H1 (cell line): ENCODE results near the gene ANKH. TPM values are rescaled to one million over a fixed set of nuclear protein-coding genes. Genes with fewer than 3 reads are reported as not detected.

Source experiments
- CTCF ChIA-PET: fragments of 300-600 bp; sonication (Branson Sonifier 250); formaldehyde crosslinking; loops from one replicate; lab custom pipeline; 2021; ENCODE audit not compliant: partially characterized antibody; lab: Charles Lee
- POLR2A ChIA-PET: fragments of 300-600 bp; sonication (Branson Sonifier 250); formaldehyde crosslinking; loops from one replicate; lab custom pipeline; 2021; ENCODE audit warnings: inconsistent platforms; ENCODE audit not compliant: partially characterized antibody; lab: Charles Lee
- DNase-seq, 2 experiments: peaks; one replicate each; pipeline versions ENCODE4 v3.0.0 to v3.0.0-alpha.2; 2010 to 2022; ENCODE audit warnings: low spot score in 2 of 2, low read depth in 1 of 2, mixed read lengths in 1 of 2
- FAIRE-seq: peaks from 2 replicates; lab custom pipeline; 2011; peaks lifted over from hg19 to GRCh38; lab: Jason Lieb, UNC
- H2AFZ ChIP-seq: 2 replicates; pipeline ENCODE4 v1.8.1; 2012; ENCODE audit warnings: low read length, inconsistent platforms
- H2AK5ac ChIP-seq: 2 replicates; pipeline ENCODE4 v1.6.1; 2013; ENCODE audit warnings: low read depth, low read length
- H2BK120ac ChIP-seq: replicated peaks from 2 replicates; pipeline ENCODE3; 2013; ENCODE audit warnings: low read depth, low read length, inconsistent platforms
- H2BK12ac ChIP-seq: 2 replicates; pipeline ENCODE4 v1.6.1; 2013; ENCODE audit warnings: low read depth, low read length
- H2BK15ac ChIP-seq: 2 replicates; pipeline ENCODE4 v1.6.1; 2013; ENCODE audit warnings: low read length
- H2BK20ac ChIP-seq: 2 replicates; pipeline ENCODE4 v1.6.1; 2013; ENCODE audit warnings: low read length
- H2BK5ac ChIP-seq: 2 replicates; pipeline ENCODE4 v1.6.1; 2013; ENCODE audit warnings: low read depth, low read length
- H3K14ac ChIP-seq: 2 replicates; pipeline ENCODE4 v1.6.1; 2013; ENCODE audit warnings: inconsistent platforms; ENCODE audit not compliant: insufficient read length
- H3K18ac ChIP-seq: 2 replicates; pipeline ENCODE4 v1.6.1; 2013; ENCODE audit warnings: low read length; ENCODE audit errors: extremely low read depth
- H3K23ac ChIP-seq: 2 replicates; pipeline ENCODE4 v1.6.1; 2013; ENCODE audit warnings: inconsistent platforms; ENCODE audit not compliant: insufficient read length
- H3K23me2 ChIP-seq: 2 replicates; pipeline ENCODE4 v1.6.1; 2013; ENCODE audit warnings: low read depth, low read length
- H3K27ac ChIP-seq: 2 replicates; pipeline ENCODE4 v1.6.1; 2011; ENCODE audit warnings: low read depth, low read length, inconsistent platforms
- H3K27me3 ChIP-seq, 4 experiments: replicated peaks in 1 of 4; 1 replicate in 1 of 4; 2 replicates in 3 of 4; pipeline versions ENCODE4 v1.6.1 to v1.8.1; 2011 to 2013; ENCODE audit warnings: low read length in 3 of 4, mild to moderate bottlenecking in 3 of 4, inconsistent platforms in 2 of 4, mixed read lengths in 2 of 4, moderate library complexity in 1 of 4; ENCODE audit not compliant: control insufficient read depth in 3 of 4, insufficient read depth in 3 of 4; ENCODE audit errors: extremely low read depth in 1 of 4
- H3K36me3 ChIP-seq, 4 experiments: 2 replicates each; pipeline versions ENCODE4 v1.6.1 to v1.8.1; 2011 to 2013; ENCODE audit warnings: mild to moderate bottlenecking in 4 of 4, low read length in 3 of 4, moderate library complexity in 2 of 4, control low read depth in 1 of 4, inconsistent platforms in 1 of 4; ENCODE audit not compliant: insufficient read depth in 4 of 4, control insufficient read depth in 2 of 4
- H3K4ac ChIP-seq: replicated peaks from 2 replicates; pipeline ENCODE3; 2013; ENCODE audit warnings: low read length, low read depth, mixed read lengths, inconsistent platforms; ENCODE audit not compliant: insufficient read length
- H3K4me1 ChIP-seq, 4 experiments: replicated peaks in 1 of 4; 1 replicate in 1 of 4; 2 replicates in 3 of 4; pipeline versions ENCODE4 v1.6.1 to v1.8.1; 2011 to 2013; ENCODE audit warnings: low read length in 3 of 4, inconsistent platforms in 2 of 4, mixed read lengths in 1 of 4; ENCODE audit not compliant: insufficient read depth in 4 of 4, control insufficient read depth in 3 of 4
- H3K4me2 ChIP-seq, 2 experiments: 2 replicates each; pipeline versions ENCODE4 v1.6.1 to v1.8.1; 2011 to 2013; ENCODE audit warnings: low read depth in 2 of 2, low read length in 2 of 2, control low read depth in 1 of 2, inconsistent platforms in 1 of 2, mild to moderate bottlenecking in 1 of 2; ENCODE audit not compliant: insufficient read depth in 1 of 2
- H3K4me3 ChIP-seq, 4 experiments: fragments of 200-600, 300-600 bp in 1 of 4; sonication (generic), shearing (Covaris generic), sonication (Bioruptor Twin) in 1 of 4; 2 replicates each; pipeline versions ENCODE4 v1.5.1 to v1.8.1; 2011 to 2016; ENCODE audit warnings: low read length in 4 of 4, low read depth in 3 of 4, control low read depth in 2 of 4, inconsistent platforms in 2 of 4, mild to moderate bottlenecking in 2 of 4, mixed read lengths in 1 of 4, moderate library complexity in 1 of 4; ENCODE audit not compliant: insufficient read depth in 2 of 4; ENCODE audit errors: extremely low read depth in 1 of 4
- H3K56ac ChIP-seq: replicated peaks from 2 replicates; pipeline ENCODE3; 2013; ENCODE audit warnings: low read depth, mild to moderate bottlenecking, mixed read lengths, low read length, inconsistent platforms; ENCODE audit not compliant: insufficient read length
- H3K79me1 ChIP-seq: 2 replicates; pipeline ENCODE4 v1.6.1; 2013; ENCODE audit warnings: low read depth, low read length, control low read depth
- H3K79me2 ChIP-seq, 2 experiments: 2 replicates each; pipeline versions ENCODE4 v1.6.1 to v1.8.1; 2012 to 2013; ENCODE audit warnings: low read length in 2 of 2, mild to moderate bottlenecking in 2 of 2, inconsistent platforms in 1 of 2; ENCODE audit not compliant: insufficient read depth in 2 of 2, control insufficient read depth in 1 of 2
- H3K9ac ChIP-seq, 4 experiments: replicated peaks in 1 of 4; 1 replicate in 1 of 4; 2 replicates in 3 of 4; pipeline versions ENCODE4 v1.6.1 to v1.8.1; 2011 to 2013; ENCODE audit warnings: low read depth in 3 of 4, low read length in 3 of 4, control low read depth in 2 of 4, mild to moderate bottlenecking in 2 of 4, moderate library complexity in 2 of 4, inconsistent platforms in 1 of 4; ENCODE audit errors: extremely low read depth in 1 of 4
- H3K9me3 ChIP-seq, 2 experiments: 2 replicates each; pipeline versions ENCODE4 v1.6.1 to v1.8.1; 2012 to 2013; ENCODE audit warnings: mild to moderate bottlenecking in 2 of 2, moderate library complexity in 2 of 2, control low read depth in 1 of 2, inconsistent platforms in 1 of 2, low read depth in 1 of 2, low read length in 1 of 2, mixed read lengths in 1 of 2; ENCODE audit not compliant: insufficient read depth in 2 of 2
- H4K20me1 ChIP-seq, 2 experiments: replicated peaks in 1 of 2; 2 replicates each; pipeline versions ENCODE3 to v1.8.1; 2011 to 2013; ENCODE audit warnings: inconsistent platforms in 2 of 2, low read length in 2 of 2, mild to moderate bottlenecking in 1 of 2; ENCODE audit not compliant: insufficient read depth in 2 of 2, control insufficient read depth in 1 of 2
- H4K5ac ChIP-seq: 2 replicates; pipeline ENCODE4 v1.6.1; 2013; ENCODE audit warnings: low read length, low read depth, mixed read lengths, inconsistent platforms; ENCODE audit not compliant: insufficient read length
- H4K8ac ChIP-seq: 2 replicates; pipeline ENCODE4 v1.8.0; 2013; ENCODE audit warnings: mild to moderate bottlenecking, moderate library complexity, low read length, inconsistent platforms; ENCODE audit not compliant: insufficient read depth; ENCODE audit errors: extremely low read depth
- H4K91ac ChIP-seq: replicated peaks from 2 replicates; pipeline ENCODE3; 2013; ENCODE audit warnings: low read length, mixed read lengths, inconsistent platforms; ENCODE audit not compliant: insufficient read length
- BACH1 ChIP-seq: IDR thresholded peaks from 2 replicates; pipeline ENCODE4 v1.6.1; 2012; ENCODE audit warnings: low read length, improper control_type of control experiment
- POLR2AphosphoS5 ChIP-seq: IDR thresholded peaks from 2 replicates; pipeline ENCODE4 v1.6.1; 2011; ENCODE audit warnings: low read depth, low read length
- SIRT6 ChIP-seq: IDR thresholded peaks from one replicate; pipeline ENCODE4 v1.7.1; 2012; ENCODE audit warnings: low read length, inconsistent platforms
- TCF12 ChIP-seq: IDR thresholded peaks from 2 replicates; pipeline ENCODE4 v1.6.1; 2011; ENCODE audit warnings: low read depth, mild to moderate bottlenecking, low read length
- YY1 ChIP-seq: IDR thresholded peaks from 2 replicates; pipeline ENCODE4 v1.6.1; 2011; ENCODE audit warnings: low read depth, mild to moderate bottlenecking, low read length
- WGBS, 2 experiments: shearing (Covaris generic) in 1 of 2; methylation state at CpG; one replicate each; pipeline versions ENCODE4 v1.1.6 to v1.1.7; 2013 to 2015; ENCODE audit warnings: low lambda C conversion rate in 2 of 2, mixed read lengths in 2 of 2, inconsistent platforms in 1 of 2, low coverage in 1 of 2, missing lambda C conversion rate in 1 of 2; ENCODE audit not compliant: insufficient replicate concordance in 2 of 2, insufficient coverage in 1 of 2, insufficient read length in 1 of 2; ENCODE audit errors: extremely low coverage in 1 of 2, missing lambda C conversion rate in 1 of 2; 5-methylcytosine and 5-hydroxymethylcytosine counted together
- polyA plus RNA-seq, 7 experiments: library from polyadenylated mRNA; depleted of rRNA in 3 of 7; stranded (reverse) in 5 of 7; unstranded in 2 of 7; fragments of >200 nt in 5 of 7; fragments of 200-250 nt in 2 of 7; gene quantifications; 1 replicate in 5 of 7; 2 replicates in 1 of 7; 4 replicates in 1 of 7; pipeline versions ENCODE4 v1.2.1 to v1.2.3, GENCODE V29; 2011 to 2013; ENCODE audit warnings: missing spikeins in 2 of 7, mixed read lengths in 2 of 7
- total RNA-seq: library from RNA; stranded (reverse); fragmentation: NEBNext Ultra II Directional; extraction: Animal tissue kit (Norgen Biotek cat#: 25700); gene quantifications from 2 replicates; pipeline ENCODE4 v1.2.1, GENCODE V29; 2021

The ANKH gene
- total and polyA plus RNA-seq, 2 of the 8 experiments (the other 6 are each of a cell fraction or from before 2014, with no cell fraction given) = 5.3 to 13.0 TPM

- H3K23ac ChIP-seq = no peak overlapping the region
- no peak overlapping the region for H2BK120ac ChIP-seq
- no peaks in the 10 kb centered on the region for H3K79me1 ChIP-seq
- H4K91ac ChIP-seq = no peak overlapping the region
- ChIA-PET CTCF (interaction anchor here (0.6 kb wide), 2 partner anchors 11 to 1908 kb away, joined by 3 to 4 read pairs; no protein-coding TSS in a partner anchor), POLR2A (no interaction called here)
- TF ChIP-seq YY1 (no peak), SIRT6 (no peak), POLR2AphosphoS5 (no peak), TCF12 (no peak), BACH1 (no peak)
- no peak overlapping the region for H2BK5ac ChIP-seq
- no peak overlapping the region for H2BK15ac ChIP-seq
- no peak overlapping the region for H3K4me3 ChIP-seq
- FAIRE-seq = no peak
- no peak overlapping the region for H3K56ac ChIP-seq
- H3K79me2 ChIP-seq = no peaks in the 10 kb centered on the region
- no peaks in the 10 kb centered on the region for H3K4me1 ChIP-seq
- no peak overlapping the region for H2BK12ac ChIP-seq
- H3K27ac ChIP-seq = no peak overlapping the region
- H3K27me3 ChIP-seq = no peaks in the 10 kb centered on the region
- H2AK5ac ChIP-seq = no peak overlapping the region
- no peak overlapping the region for H3K9ac ChIP-seq
- no peak overlapping the region for H3K4me2 ChIP-seq
- H3K36me3 ChIP-seq = no peaks in the 10 kb centered on the region
- 87% methylated on average over 10 of the region's 10 CpGs; no CpG with 5 or more reads in 1 of the 2 experiments for WGBS, 2 experiments
- H3K4ac ChIP-seq = no peak overlapping the region
- H2AFZ ChIP-seq = 0 out of 2 replicates have a peak overlapping the region, but pooled peaks have one; percentile 41
- no peak overlapping the region for H3K14ac ChIP-seq
- H3K9me3 ChIP-seq = no peaks in the 10 kb centered on the region
- no peak overlapping the region for H4K8ac ChIP-seq
- H3K18ac ChIP-seq = no peak overlapping the region
- H4K20me1 ChIP-seq = no peaks in the 10 kb centered on the region
- no peaks in the 10 kb centered on the region for H3K23me2 ChIP-seq
- H2BK20ac ChIP-seq = no peak overlapping the region
- H4K5ac ChIP-seq = no peak overlapping the region
- DNase-seq = no peak
Measured at GRCh38 chr5:14915291-14915952, 43.8 kb upstream of the ANKH start.
